SH-SY5Y (cell line): Measurements from ENCODE around the gene TUSC2.

Source experiments
- GATA2 ChIP-seq: IDR thresholded peaks from 2 replicates; pipeline ENCODE4 v1.6.1; 2011; ENCODE audit warnings: mild to moderate bottlenecking, low read depth, low read length
- GATA3 ChIP-seq: IDR thresholded peaks from 2 replicates; pipeline ENCODE4 v1.6.1; 2011; ENCODE audit warnings: low read depth, mild to moderate bottlenecking, low read length, moderate library complexity

- no peak for TF ChIP-seq GATA3
- no peak for TF ChIP-seq GATA2
These were observed 49.2 kb downstream of the TUSC2 start, which contains the start of gene LSMEM2 for GRCh38 chr3:50278880-50279224.
